K562 (cell line): ENCODE measurements around the gene LAMA3. TPM values are rescaled to one million over a fixed set of nuclear protein-coding genes. Genes with fewer than 3 reads are reported as not detected.

ENCODE experiments used
- ATAC-seq: fragments of 200-7000 bp; cut with Tn5 transposase; 3 replicates; pipeline ENCODE4 v1.9.1; 2020; ENCODE audit warnings: moderate library complexity
- BruUV-seq: library from RNA; stranded (reverse); fragments of 400-500 nt; replicated peaks from 2 replicates; lab custom pipeline; 2021; lab: Mats Ljungman, UMichigan
- CTCF ChIA-PET: fragments of 300-600 bp; formaldehyde crosslinking; extraction: SDS; loops from one replicate; lab custom pipeline; 2021; ENCODE audit warnings: low intra/inter-chr PET ratio; lab: Yijun Ruan, JAX
- POLR2A ChIA-PET: fragments of 300-600, 350-650 bp; sonication (Branson Sonifier 250); formaldehyde crosslinking; extraction: SDS; loops from one replicate; lab custom pipeline; 2021; ENCODE audit warnings: antibody characterized with exemption, inconsistent platforms; lab: Yijun Ruan, JAX
- DNase-seq, 4 experiments: peaks; one replicate each; pipeline versions ENCODE4 v3.0.0 to v3.0.0-alpha.2; 2011 to 2018; ENCODE audit warnings: low spot score in 3 of 4, mixed read lengths in 3 of 4; ENCODE audit errors: extremely low read depth in 1 of 4
- FAIRE-seq: peaks from 2 replicates; lab custom pipeline; 2011; peaks lifted over from hg19 to GRCh38; lab: Jason Lieb, UNC
- H2AFZ ChIP-seq: 2 replicates; pipeline ENCODE4 v1.6.0; 2011; ENCODE audit warnings: low read depth, low read length, control low read depth, inconsistent platforms
- H3K27ac ChIP-seq: fragments of 200-600 bp; 3 replicates; pipeline ENCODE4 v1.8.0; 2011; ENCODE audit warnings: low read depth, mild to moderate bottlenecking, control low read depth, inconsistent platforms, low read length, moderate library complexity, mixed read lengths; ENCODE audit errors: extremely low read depth
- H3K27me3 ChIP-seq, 2 experiments: fragments of 300-600 bp in 1 of 2; 2 replicates in 1 of 2; 3 replicates in 1 of 2; pipeline versions ENCODE4 v1.6.0 to v1.8.0; 2011; ENCODE audit warnings: inconsistent platforms in 2 of 2, low read length in 2 of 2, mild to moderate bottlenecking in 1 of 2, mixed read lengths in 1 of 2, moderate library complexity in 1 of 2; ENCODE audit not compliant: control insufficient read depth in 2 of 2, insufficient read depth in 2 of 2
- H3K36me3 ChIP-seq: fragments of 300-600 bp; 3 replicates; pipeline ENCODE4 v1.8.0; 2011; ENCODE audit warnings: mild to moderate bottlenecking, low read length, inconsistent platforms; ENCODE audit not compliant: control insufficient read depth, insufficient read depth
- H3K4me1 ChIP-seq, 2 experiments: fragments of 200-600 bp in 1 of 2; replicated peaks in 1 of 2; 2 replicates in 1 of 2; 3 replicates in 1 of 2; pipeline versions ENCODE4 v1.5.1 to v1.8.0; 2011; ENCODE audit warnings: inconsistent platforms in 2 of 2, low read length in 2 of 2, mild to moderate bottlenecking in 1 of 2, mixed read lengths in 1 of 2, moderate library complexity in 1 of 2; ENCODE audit not compliant: control insufficient read depth in 2 of 2, insufficient read depth in 2 of 2
- H3K4me2 ChIP-seq: 2 replicates; pipeline ENCODE4 v1.6.1; 2011; ENCODE audit warnings: low read length, control low read depth, inconsistent platforms, mixed read lengths; ENCODE audit not compliant: insufficient read depth
- H3K4me3 ChIP-seq: fragments of 200-600 bp; sonication (generic), shearing (Covaris generic); 2 replicates; pipeline ENCODE4 v1.5.1; 2016; ENCODE audit warnings: control low read depth, inconsistent platforms
- H3K79me2 ChIP-seq: fragments of 200-600 bp; 3 replicates; pipeline ENCODE4 v1.8.0; 2011; ENCODE audit warnings: low read length, inconsistent platforms; ENCODE audit not compliant: control insufficient read depth, insufficient read depth
- H3K9ac ChIP-seq, 2 experiments: 2 replicates each; pipeline versions ENCODE4 v1.6.0 to v1.6.1; 2011; ENCODE audit warnings: low read depth in 2 of 2, low read length in 2 of 2, control low read depth in 1 of 2, inconsistent platforms in 1 of 2, mild to moderate bottlenecking in 1 of 2, mixed read lengths in 1 of 2; ENCODE audit not compliant: insufficient read depth in 1 of 2
- H3K9me1 ChIP-seq: one replicate; pipeline ENCODE4 v1.6.0; 2011; ENCODE audit warnings: inconsistent platforms, mild to moderate bottlenecking, low read length, moderate library complexity; ENCODE audit not compliant: control insufficient read depth, insufficient read depth
- H3K9me3 ChIP-seq: replicated peaks from 2 replicates; pipeline ENCODE4 v1.5.1; 2011; ENCODE audit warnings: low read depth, low read length, inconsistent platforms; ENCODE audit not compliant: control insufficient read depth, insufficient read depth
- H4K20me1 ChIP-seq: replicated peaks from 2 replicates; pipeline ENCODE4 v1.6.1; 2011; ENCODE audit warnings: low read length, inconsistent platforms, mixed read lengths; ENCODE audit not compliant: control insufficient read depth, insufficient read depth
- C11orf30 ChIP-seq: fragments of 450-650 bp; IDR thresholded peaks from 2 replicates; pipeline ENCODE4 v1.6.1; 2016; ENCODE audit warnings: low read depth, mild to moderate bottlenecking
- MAFG ChIP-seq: fragments of 450-650 bp; conservative IDR thresholded peaks from 2 replicates; pipeline ENCODE4 v1.6.1; 2016; ENCODE audit warnings: missing genetic modification characterization, missing compliant biosample characterization
- ZNF316 ChIP-seq: fragments of 450-650 bp; IDR thresholded peaks from 2 replicates; pipeline ENCODE4 v1.6.1; 2016
- ZNF609 ChIP-seq: sonication (generic); formaldehyde crosslinking; IDR thresholded peaks from 2 replicates; pipeline ENCODE4 v1.8.1; 2023; ENCODE audit warnings: missing genetic modification reagents, mild to moderate bottlenecking, borderline replicate concordance
- WGBS: fragments of 100-300 bp; shearing (Covaris generic); methylation state at CpG from one replicate; pipeline ENCODE4 v1.1.6; 2016; ENCODE audit warnings: low coverage, mixed read lengths; ENCODE audit not compliant: insufficient coverage; ENCODE audit errors: missing lambda C conversion rate; 5-methylcytosine and 5-hydroxymethylcytosine counted together
- in situ Hi-C: fragments of 300-500 bp; cut with MboI; formaldehyde crosslinking; loops from 4 replicates; pipeline ENCODE4 v1.15.0; 2018; ENCODE audit warnings: inconsistent platforms, mixed read lengths
- intact Hi-C: fragments of 100-400 bp; cut with micrococcal nuclease; formaldehyde crosslinking; loops from 2 replicates; pipeline ENCODE4 v1.14.2; 2022
- polyA plus RNA-seq, 8 experiments: library from polyadenylated mRNA; depleted of rRNA in 4 of 8; stranded (reverse) in 5 of 8; unstranded in 3 of 8; fragments of >200 nt; fragmentation: Nextera tagmentation in 2 of 8; fragmentation: Illumina TruSeq in 1 of 8; extraction: Ambion mirVana in 2 of 8; extraction: Trizol in 1 of 8; gene quantifications; 2 replicates each; pipeline versions ENCODE4 v1.2.1 to v1.2.3, GENCODE V29; 2011 to 2014; ENCODE audit warnings: inconsistent platforms in 1 of 8, missing spikeins in 1 of 8
- total RNA-seq, 7 experiments: library from RNA; depleted of rRNA in 6 of 7; stranded (reverse); fragments of >200 nt in 6 of 7; fragmentation: Illumina TruSeq in 2 of 7; extraction: Trizol in 2 of 7; gene quantifications; 2 replicates each; pipeline versions ENCODE4 v1.2.1 to v1.2.3, GENCODE V29; 2011 to 2021; ENCODE audit warnings: low replicate concordance in 1 of 7

The LAMA3 gene
- total and polyA plus RNA-seq, 9 of the 15 experiments (the other 6 are each of a cell fraction or from before 2014, with no cell fraction given), result 0.07 TPM; not detected in 8

GRCh38 chr18:23930002-23930401 is 240.7 kb downstream of the LAMA3 start:
- no peaks in the 10 kb centered on the region for H3K9me3 ChIP-seq
- no peaks in the 10 kb centered on the region; a peak in 2 of 5 replicates for H3K27me3 ChIP-seq
- H3K9ac ChIP-seq, result no peak overlapping the region
- no TSS peak for BruUV-seq
- POLR2A ChIA-PET, result no interaction called here
- H3K36me3 ChIP-seq, result no peaks in the 10 kb centered on the region
- H3K4me3 ChIP-seq, result no peak overlapping the region
- H3K79me2 ChIP-seq, result no peaks in the 10 kb centered on the region
- H3K4me1 ChIP-seq, result no peaks in the 10 kb centered on the region
- DNase-seq (no peak), FAIRE-seq (no peak), ATAC-seq (no peak)
- intact Hi-C loops, result no loop called here
- H4K20me1 ChIP-seq, result no peaks in the 10 kb centered on the region
- WGBS, result 0% methylated on average over 1 of the region's 1 CpG
- H3K4me2 ChIP-seq, result no peak overlapping the region
- peak; percentile 66 for TF ChIP-seq ZNF316
- no peak for TF ChIP-seq ZNF609 (CRISPR knock-in tag)
- TF ChIP-seq C11orf30, result peak; percentile 31; the same call in 1 of the 2 replicates
- 0 out of 2 replicates have a peak, but pooled peaks have one; percentile 27 for TF ChIP-seq MAFG (tag)
- TF ChIP-seq, all 486 proteins: peak for 3
- Histone ChIP-seq H2AFZ (no peak overlapping the region), H3K9me1 (no peaks in the 10 kb centered on the region), H3K27ac (no peak overlapping the region)
- CTCF ChIA-PET, result no interaction called here
- in situ Hi-C loops, result no loop called here
